ENCODE measurements around the gene UGT1A7. TPM values are rescaled to one million over a fixed set of nuclear protein-coding genes. Genes with fewer than 3 reads are reported as not detected.

Gene UGT1A7
- polyA plus RNA-seq, 1 donor (not counting 4 experiments of a cell fraction or from before 2014, with no cell fraction given) = 0.87 TPM

DNA sequence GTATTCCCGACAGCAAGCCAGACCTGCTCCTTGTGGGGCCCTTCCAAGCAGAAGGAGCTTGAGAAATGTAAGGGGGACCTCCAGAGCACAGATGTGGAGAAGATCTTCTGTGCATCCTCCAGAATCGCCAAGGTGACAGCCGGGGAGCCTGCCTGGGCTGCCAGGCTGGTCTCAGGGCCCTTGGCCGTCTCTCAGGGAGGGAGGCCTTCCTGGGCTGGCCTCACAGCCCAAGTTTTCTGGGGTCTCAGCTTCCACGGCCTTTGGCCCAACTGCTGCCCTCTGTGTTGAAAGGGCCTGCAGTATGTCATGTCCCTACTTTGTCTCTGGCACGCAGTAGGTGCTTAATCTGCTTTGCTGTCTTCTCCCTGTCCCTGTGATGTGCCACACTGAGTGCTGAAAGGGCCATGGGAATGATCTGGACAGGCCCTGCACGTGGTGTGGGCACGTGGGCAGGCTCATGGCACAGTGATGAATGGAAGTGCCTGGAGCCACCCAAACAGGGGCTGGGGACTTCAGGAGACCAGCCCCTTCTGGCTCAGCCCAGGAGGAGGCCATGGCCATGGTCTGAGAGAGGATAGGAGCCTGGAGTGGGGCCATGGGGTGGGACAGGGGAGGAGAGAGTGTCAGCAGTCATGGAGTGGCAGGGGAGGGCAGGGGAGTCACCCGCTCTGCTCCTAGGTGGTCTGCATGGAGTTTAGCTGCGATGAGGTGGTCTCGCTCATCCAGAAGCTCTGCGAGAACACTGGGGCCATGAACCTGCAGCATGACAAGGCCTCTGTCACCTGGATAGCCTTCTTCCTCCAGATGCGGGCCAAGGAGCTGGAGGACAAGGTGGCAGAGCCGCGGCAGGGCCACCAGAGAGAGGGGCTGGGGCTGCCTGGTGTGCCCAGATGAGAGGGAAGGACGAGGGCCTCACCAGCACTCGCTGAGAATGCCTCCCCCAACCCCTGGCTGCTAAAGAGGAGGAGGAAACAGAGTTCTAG is 137.2 kb downstream of the UGT1A7 start:
- no peak overlapping the region for H3K4me3 ChIP-seq (ENCODE audit: control insufficient read depth in 2 of 3, extremely low read depth in 1 of 3, insufficient read depth in 2 of 3, low read depth in 1 of 3, low read length in 3 of 3)
- H3K79me2 ChIP-seq (ENCODE audit: control insufficient read depth, insufficient read depth, low read length) = no peaks in the 10 kb centered on the region
- DNase-seq (ENCODE audit: low read depth, low spot score) (no peak), FAIRE-seq (no peak)
- H3K4me2 ChIP-seq (ENCODE audit: control insufficient read depth, extremely low read depth, insufficient read depth, low read depth, low read length) = no peak overlapping the region
- dilution Hi-C loops (cut with MboI; ENCODE audit: extremely low pct_ligation_motif_present, low sequenced_read_pairs) = no loop called here
- H2AFZ ChIP-seq (ENCODE audit: control insufficient read depth, low read length) = no peak overlapping the region
- no peaks in the 10 kb centered on the region for H3K9me3 ChIP-seq (ENCODE audit: control insufficient read depth, low read depth, low read length)
- no peaks in the 10 kb centered on the region for H3K4me1 ChIP-seq (ENCODE audit: control insufficient read depth, extremely low read depth, insufficient read depth, low read length)
- H3K27ac ChIP-seq (ENCODE audit: control insufficient read depth, insufficient read depth, low read length) = no peak overlapping the region
- H3K36me3 ChIP-seq (ENCODE audit: control insufficient read depth in 2 of 2, extremely low read depth in 1 of 2, insufficient read depth in 2 of 2, low read length in 2 of 2) = no peaks in the 10 kb centered on the region
- H3K27me3 ChIP-seq (ENCODE audit: control insufficient read depth, extremely low read depth, insufficient read depth, low read length) = peaks cover 5% of the 10 kb centered on the region
- no peaks in the 10 kb centered on the region for H4K20me1 ChIP-seq (ENCODE audit: control insufficient read depth, extremely low read depth, insufficient read depth, low read length)
- H3K9me1 ChIP-seq (ENCODE audit: control insufficient read depth, extremely low read depth, insufficient read depth, low read length) = no peaks in the 10 kb centered on the region
- H3K9ac ChIP-seq (ENCODE audit: control insufficient read depth, extremely low read depth, insufficient read depth, low read length) = no peak overlapping the region
- TF ChIP-seq CTCF (optimal IDR thresholded peaks at IDR 0.05 in 1 of 3, IDR thresholded peaks at IDR 0.05 in 1 of 3, conservative IDR thresholded peaks at IDR 0.05 in 1 of 3; ENCODE audit: extremely low read depth in 1 of 3, insufficient read depth in 2 of 3, low read length in 3 of 3) (no peak), EZH2 (IDR thresholded peaks at IDR 0.05; ENCODE audit: low read length) (no peak)

DNA sequence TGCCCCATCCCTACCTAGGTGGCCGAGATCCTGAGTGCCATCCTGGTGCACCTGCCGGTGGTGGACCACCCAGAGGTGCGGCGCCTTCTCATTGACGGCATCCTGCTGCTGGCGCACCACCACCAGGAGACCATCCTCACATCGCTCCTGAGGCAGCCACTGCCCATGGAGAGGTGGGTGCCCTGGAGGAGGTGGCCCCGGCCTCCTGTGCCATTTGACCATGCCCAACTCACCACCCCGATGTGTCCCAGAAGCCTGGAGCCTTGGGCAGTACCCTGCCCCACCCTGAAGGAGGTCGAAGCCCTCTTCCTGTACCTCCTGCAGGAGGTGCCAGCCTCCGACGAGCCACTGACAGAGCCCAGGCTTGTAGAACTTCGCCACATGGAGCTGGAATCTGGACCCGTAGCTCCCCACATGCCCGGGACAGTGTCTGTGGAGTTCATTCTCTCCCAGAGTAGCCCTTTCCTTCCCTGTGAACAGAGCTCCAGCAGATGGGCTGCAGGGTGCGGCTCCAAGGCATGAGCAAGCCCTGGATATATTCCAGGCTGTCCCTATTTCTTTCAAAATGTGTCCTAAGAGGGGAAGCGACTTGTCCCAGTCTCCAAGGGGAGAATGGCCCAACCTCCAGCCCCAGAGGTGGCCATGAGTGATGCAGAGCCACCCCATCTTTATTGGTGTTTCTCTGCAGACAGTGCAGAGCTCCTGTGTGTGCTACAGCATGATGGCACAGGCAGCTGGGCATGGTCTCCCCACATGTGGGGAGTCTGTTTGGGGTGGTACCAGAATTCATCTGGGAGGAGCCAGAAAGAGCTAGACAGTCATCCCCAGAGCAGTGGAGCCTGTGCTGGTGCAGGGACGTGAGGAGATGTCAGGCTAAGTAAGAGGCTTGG is 138.4 kb downstream of the UGT1A7 start:
- dilution Hi-C loops (cut with MboI; ENCODE audit: extremely low pct_ligation_motif_present, low sequenced_read_pairs) = no loop called here
- Histone ChIP-seq H3K36me3 (ENCODE audit: control insufficient read depth in 2 of 2, extremely low read depth in 1 of 2, insufficient read depth in 2 of 2, low read length in 2 of 2) (no peaks in the 10 kb centered on the region), H2AFZ (ENCODE audit: control insufficient read depth, low read length) (no peak overlapping the region), H3K4me3 (ENCODE audit: control insufficient read depth in 2 of 3, extremely low read depth in 1 of 3, insufficient read depth in 2 of 3, low read depth in 1 of 3, low read length in 3 of 3) (no peak overlapping the region), H3K4me2 (ENCODE audit: control insufficient read depth, extremely low read depth, insufficient read depth, low read depth, low read length) (no peak overlapping the region), H3K9ac (ENCODE audit: control insufficient read depth, extremely low read depth, insufficient read depth, low read length) (no peak overlapping the region), H3K9me3 (ENCODE audit: control insufficient read depth, low read depth, low read length) (no peaks in the 10 kb centered on the region), H3K79me2 (ENCODE audit: control insufficient read depth, insufficient read depth, low read length) (no peaks in the 10 kb centered on the region), H3K27me3 (ENCODE audit: control insufficient read depth, extremely low read depth, insufficient read depth, low read length) (peaks cover 5% of the 10 kb centered on the region), H3K27ac (ENCODE audit: control insufficient read depth, insufficient read depth, low read length) (no peak overlapping the region), H3K9me1 (ENCODE audit: control insufficient read depth, extremely low read depth, insufficient read depth, low read length) (no peaks in the 10 kb centered on the region), H4K20me1 (ENCODE audit: control insufficient read depth, extremely low read depth, insufficient read depth, low read length) (no peaks in the 10 kb centered on the region), H3K4me1 (ENCODE audit: control insufficient read depth, extremely low read depth, insufficient read depth, low read length) (no peaks in the 10 kb centered on the region)
- FAIRE-seq (no peak), DNase-seq (ENCODE audit: low read depth, low spot score) (no peak)
- TF ChIP-seq CTCF (optimal IDR thresholded peaks at IDR 0.05 in 1 of 3, IDR thresholded peaks at IDR 0.05 in 1 of 3, conservative IDR thresholded peaks at IDR 0.05 in 1 of 3; ENCODE audit: extremely low read depth in 1 of 3, insufficient read depth in 2 of 3, low read length in 3 of 3) (no peak), EZH2 (IDR thresholded peaks at IDR 0.05; ENCODE audit: low read length) (no peak)
